WTC11 (cell line): ENCODE data around the gene HMCN1.

Experiments
- ETV6 ChIP-seq: sonication (generic); formaldehyde crosslinking; IDR thresholded peaks from 2 replicates; pipeline ENCODE4 v1.8.1; 2022; ENCODE audit warnings: mild to moderate bottlenecking, missing genetic modification reagents
- MXD4 ChIP-seq: fragments of 250-450 bp; sonication (Bioruptor Pico); IDR thresholded peaks from 2 replicates; pipeline ENCODE4 v1.8.0; 2021; ENCODE audit warnings: mild to moderate bottlenecking, moderate library complexity, borderline replicate concordance
- TF ChIP-seq, protein P1 (sequence below): sonication (generic); formaldehyde crosslinking; IDR thresholded peaks from 2 replicates; pipeline ENCODE4 v1.8.0; 2022; ENCODE audit warnings: mild to moderate bottlenecking, missing genetic modification reagents
- TF ChIP-seq, protein P2 (sequence below): fragments of 200-600 bp; IDR thresholded peaks from 2 replicates; pipeline ENCODE4 v1.8.0; 2022; ENCODE audit warnings: antibody characterized with exemption
- TF ChIP-seq, protein P3 (sequence below): sonication (generic); formaldehyde crosslinking; IDR thresholded peaks from 2 replicates; pipeline ENCODE4 v1.8.1; 2023; ENCODE audit warnings: mild to moderate bottlenecking, moderate library complexity, missing genetic modification reagents
- TF ChIP-seq, protein P4 (sequence below): sonication (generic); formaldehyde crosslinking; IDR thresholded peaks from 2 replicates; pipeline ENCODE4 v1.8.1; 2023; ENCODE audit warnings: mild to moderate bottlenecking, missing genetic modification reagents

DNA sequence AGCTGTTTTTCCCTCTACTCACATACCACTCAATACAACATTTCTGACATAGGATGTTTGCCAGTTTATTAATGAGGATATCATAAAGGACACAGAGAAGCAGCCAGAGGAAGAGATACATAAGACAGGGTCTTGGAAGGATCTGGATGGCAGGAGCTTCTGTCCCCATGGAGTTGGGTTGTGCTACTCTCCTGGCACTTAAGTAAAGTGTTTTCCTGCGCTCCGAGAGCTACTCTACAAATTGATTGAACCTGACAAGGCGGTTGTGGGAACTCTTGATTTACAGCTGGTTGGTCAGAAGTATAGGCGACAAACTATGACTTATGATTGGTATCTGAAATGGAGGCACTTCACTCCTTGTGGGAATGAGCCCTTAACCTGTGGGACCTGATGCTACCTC is 208.8 kb downstream of the HMCN1 start:
- TF ChIP-seq, protein P1, sequence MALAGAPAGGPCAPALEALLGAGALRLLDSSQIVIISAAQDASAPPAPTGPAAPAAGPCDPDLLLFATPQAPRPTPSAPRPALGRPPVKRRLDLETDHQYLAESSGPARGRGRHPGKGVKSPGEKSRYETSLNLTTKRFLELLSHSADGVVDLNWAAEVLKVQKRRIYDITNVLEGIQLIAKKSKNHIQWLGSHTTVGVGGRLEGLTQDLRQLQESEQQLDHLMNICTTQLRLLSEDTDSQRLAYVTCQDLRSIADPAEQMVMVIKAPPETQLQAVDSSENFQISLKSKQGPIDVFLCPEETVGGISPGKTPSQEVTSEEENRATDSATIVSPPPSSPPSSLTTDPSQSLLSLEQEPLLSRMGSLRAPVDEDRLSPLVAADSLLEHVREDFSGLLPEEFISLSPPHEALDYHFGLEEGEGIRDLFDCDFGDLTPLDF: no peak
- TF ChIP-seq, protein P2, sequence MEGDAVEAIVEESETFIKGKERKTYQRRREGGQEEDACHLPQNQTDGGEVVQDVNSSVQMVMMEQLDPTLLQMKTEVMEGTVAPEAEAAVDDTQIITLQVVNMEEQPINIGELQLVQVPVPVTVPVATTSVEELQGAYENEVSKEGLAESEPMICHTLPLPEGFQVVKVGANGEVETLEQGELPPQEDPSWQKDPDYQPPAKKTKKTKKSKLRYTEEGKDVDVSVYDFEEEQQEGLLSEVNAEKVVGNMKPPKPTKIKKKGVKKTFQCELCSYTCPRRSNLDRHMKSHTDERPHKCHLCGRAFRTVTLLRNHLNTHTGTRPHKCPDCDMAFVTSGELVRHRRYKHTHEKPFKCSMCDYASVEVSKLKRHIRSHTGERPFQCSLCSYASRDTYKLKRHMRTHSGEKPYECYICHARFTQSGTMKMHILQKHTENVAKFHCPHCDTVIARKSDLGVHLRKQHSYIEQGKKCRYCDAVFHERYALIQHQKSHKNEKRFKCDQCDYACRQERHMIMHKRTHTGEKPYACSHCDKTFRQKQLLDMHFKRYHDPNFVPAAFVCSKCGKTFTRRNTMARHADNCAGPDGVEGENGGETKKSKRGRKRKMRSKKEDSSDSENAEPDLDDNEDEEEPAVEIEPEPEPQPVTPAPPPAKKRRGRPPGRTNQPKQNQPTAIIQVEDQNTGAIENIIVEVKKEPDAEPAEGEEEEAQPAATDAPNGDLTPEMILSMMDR: no peak
- TF ChIP-seq MXD4 (no peak), ETV6 (no peak)
- TF ChIP-seq, protein P3, sequence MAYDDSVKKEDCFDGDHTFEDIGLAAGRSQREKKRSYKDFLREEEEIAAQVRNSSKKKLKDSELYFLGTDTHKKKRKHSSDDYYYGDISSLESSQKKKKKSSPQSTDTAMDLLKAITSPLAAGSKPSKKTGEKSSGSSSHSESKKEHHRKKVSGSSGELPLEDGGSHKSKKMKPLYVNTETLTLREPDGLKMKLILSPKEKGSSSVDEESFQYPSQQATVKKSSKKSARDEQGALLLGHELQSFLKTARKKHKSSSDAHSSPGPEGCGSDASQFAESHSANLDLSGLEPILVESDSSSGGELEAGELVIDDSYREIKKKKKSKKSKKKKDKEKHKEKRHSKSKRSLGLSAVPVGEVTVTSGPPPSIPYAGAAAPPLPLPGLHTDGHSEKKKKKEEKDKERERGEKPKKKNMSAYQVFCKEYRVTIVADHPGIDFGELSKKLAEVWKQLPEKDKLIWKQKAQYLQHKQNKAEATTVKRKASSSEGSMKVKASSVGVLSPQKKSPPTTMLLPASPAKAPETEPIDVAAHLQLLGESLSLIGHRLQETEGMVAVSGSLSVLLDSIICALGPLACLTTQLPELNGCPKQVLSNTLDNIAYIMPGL (CRISPR knock-in tag): no peak
- TF ChIP-seq, protein P4, sequence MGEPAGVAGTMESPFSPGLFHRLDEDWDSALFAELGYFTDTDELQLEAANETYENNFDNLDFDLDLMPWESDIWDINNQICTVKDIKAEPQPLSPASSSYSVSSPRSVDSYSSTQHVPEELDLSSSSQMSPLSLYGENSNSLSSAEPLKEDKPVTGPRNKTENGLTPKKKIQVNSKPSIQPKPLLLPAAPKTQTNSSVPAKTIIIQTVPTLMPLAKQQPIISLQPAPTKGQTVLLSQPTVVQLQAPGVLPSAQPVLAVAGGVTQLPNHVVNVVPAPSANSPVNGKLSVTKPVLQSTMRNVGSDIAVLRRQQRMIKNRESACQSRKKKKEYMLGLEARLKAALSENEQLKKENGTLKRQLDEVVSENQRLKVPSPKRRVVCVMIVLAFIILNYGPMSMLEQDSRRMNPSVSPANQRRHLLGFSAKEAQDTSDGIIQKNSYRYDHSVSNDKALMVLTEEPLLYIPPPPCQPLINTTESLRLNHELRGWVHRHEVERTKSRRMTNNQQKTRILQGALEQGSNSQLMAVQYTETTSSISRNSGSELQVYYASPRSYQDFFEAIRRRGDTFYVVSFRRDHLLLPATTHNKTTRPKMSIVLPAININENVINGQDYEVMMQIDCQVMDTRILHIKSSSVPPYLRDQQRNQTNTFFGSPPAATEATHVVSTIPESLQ: no peak
